Kidney (tissue), 14 donors: ENCODE data around the gene HSPB7. TPM values are rescaled to one million over a fixed set of nuclear protein-coding genes. Genes with fewer than 3 reads are reported as not detected.
A peak's percentile ranks its signal among the peaks of the same experiment; 100 is the strongest.

Source experiments
- DNase-seq, 5 donors: peaks; one replicate each; pipeline ENCODE4 v3.0.0-alpha.2; 2013 to 2020
- FAIRE-seq: peaks from 2 replicates; lab custom pipeline; 2012; peaks lifted over from hg19 to GRCh38; lab: Jason Lieb, UNC
- H3K27ac ChIP-seq, 2 donors: one replicate each; pipeline ENCODE4 v1.7.0; 2013; ENCODE audit warnings: low read depth in 2 of 2, low read length in 2 of 2, inconsistent platforms in 1 of 2
- H3K27me3 ChIP-seq: one replicate; pipeline ENCODE4 v1.7.1; 2013; ENCODE audit warnings: low read length, inconsistent platforms; ENCODE audit not compliant: control insufficient read depth, insufficient read depth
- H3K36me3 ChIP-seq, 3 donors: one replicate each; pipeline versions ENCODE4 v1.7.0 to v1.7.1; 2013; ENCODE audit warnings: low read length in 3 of 3, control low read depth in 1 of 3, inconsistent platforms in 1 of 3; ENCODE audit not compliant: insufficient read depth in 3 of 3, control insufficient read depth in 2 of 3
- H3K4me1 ChIP-seq, 3 donors: one replicate each; pipeline versions ENCODE4 v1.7.0 to v1.7.1; 2013; ENCODE audit warnings: low read length in 3 of 3, inconsistent platforms in 1 of 3, low read depth in 1 of 3; ENCODE audit not compliant: control insufficient read depth in 2 of 3, insufficient read depth in 2 of 3
- H3K4me3 ChIP-seq, 3 donors: one replicate each; pipeline versions ENCODE4 v1.7.0 to v1.8.1; 2013; ENCODE audit warnings: low read length in 3 of 3, control low read depth in 1 of 3, inconsistent platforms in 1 of 3
- H3K9ac ChIP-seq, 3 donors: one replicate each; pipeline versions ENCODE4 v1.7.0 to v1.7.1; 2013; ENCODE audit warnings: low read length in 3 of 3, control low read depth in 1 of 3, inconsistent platforms in 1 of 3
- H3K9me3 ChIP-seq, 3 donors: one replicate each; pipeline versions ENCODE4 v1.7.0 to v1.7.1; 2013; ENCODE audit warnings: low read length in 3 of 3, control low read depth in 1 of 3, inconsistent platforms in 1 of 3; ENCODE audit not compliant: control insufficient read depth in 2 of 3, insufficient read depth in 1 of 3
- intact Hi-C: fragments of 100-400 bp; cut with DNase I; formaldehyde crosslinking; loops from one replicate; pipeline ENCODE4 v1.11.1; 2022
- polyA plus RNA-seq: library from polyadenylated mRNA; stranded (reverse); fragments of 350-450 nt; fragmentation: Illumina TruSeq; extraction: RNeasy Lipid Tissue Mini Kit (QIAGEN cat#74804); gene quantifications from one replicate; pipeline ENCODE4 v1.2.3, GENCODE V29; 2014; ENCODE audit warnings: low read depth, low replicate concordance; ENCODE audit not compliant: insufficient read depth
- total RNA-seq: library from RNA; stranded (reverse); fragmentation: NEBNext Ultra II Directional; extraction: Animal tissue kit (Norgen Biotek cat#: 25700); gene quantifications from one replicate; pipeline ENCODE4 v1.2.1, GENCODE V29; 2021
- TF ChIP-seq, protein P1 (sequence below): IDR thresholded peaks from 3 replicates; pipeline ENCODE4 v1.5.1; 2012; ENCODE audit warnings: mild to moderate bottlenecking, moderate library complexity, borderline replicate concordance; ENCODE audit not compliant: insufficient read depth; ENCODE audit errors: extremely low read depth
- donor health status: control.
- donor health status: control.
- donor health status: control.
- donor health status: control.
- donor health status: control.
- donor health status: DM: yes; HTN: yes; CAD: no.
- donor health status: Normal renal cell carcinoma (clear cell type).

HSPB7 gene
- total and polyA plus RNA-seq, 2 donors from 2014 or later = 17.0 to 29.1 TPM

DNA sequence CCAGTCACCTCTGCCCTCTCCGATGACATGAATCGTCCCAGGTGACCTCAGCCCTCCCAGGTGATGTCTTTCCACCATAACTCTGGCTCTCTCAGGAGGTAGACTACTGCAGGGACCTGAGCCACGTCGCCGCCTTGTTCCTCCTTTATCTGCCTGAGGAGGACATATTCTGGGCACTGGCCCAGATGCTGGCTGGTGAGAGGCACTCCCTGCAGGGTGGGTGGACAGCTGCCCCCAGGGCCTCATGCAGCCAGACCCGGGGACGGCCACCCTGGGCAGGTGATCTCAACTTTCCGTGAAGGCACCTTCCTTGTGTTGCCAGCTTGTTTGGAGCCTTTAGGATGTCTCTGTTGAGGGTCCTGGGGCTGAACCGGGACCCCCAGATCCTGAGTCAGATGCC lies 28.1 kb downstream of the HSPB7 start:
- no peak for DNase-seq
- Histone ChIP-seq H3K36me3 (no peaks in the 10 kb centered on the region), H3K9ac (no peak overlapping the region), H3K4me1 (no peaks in the 10 kb centered on the region), H3K9me3 (no peaks in the 10 kb centered on the region), H3K27ac (no peak overlapping the region), H3K4me3 (no peak overlapping the region), H3K27me3 (no peaks in the 10 kb centered on the region)
- no peak for FAIRE-seq
- TF ChIP-seq, protein P1, sequence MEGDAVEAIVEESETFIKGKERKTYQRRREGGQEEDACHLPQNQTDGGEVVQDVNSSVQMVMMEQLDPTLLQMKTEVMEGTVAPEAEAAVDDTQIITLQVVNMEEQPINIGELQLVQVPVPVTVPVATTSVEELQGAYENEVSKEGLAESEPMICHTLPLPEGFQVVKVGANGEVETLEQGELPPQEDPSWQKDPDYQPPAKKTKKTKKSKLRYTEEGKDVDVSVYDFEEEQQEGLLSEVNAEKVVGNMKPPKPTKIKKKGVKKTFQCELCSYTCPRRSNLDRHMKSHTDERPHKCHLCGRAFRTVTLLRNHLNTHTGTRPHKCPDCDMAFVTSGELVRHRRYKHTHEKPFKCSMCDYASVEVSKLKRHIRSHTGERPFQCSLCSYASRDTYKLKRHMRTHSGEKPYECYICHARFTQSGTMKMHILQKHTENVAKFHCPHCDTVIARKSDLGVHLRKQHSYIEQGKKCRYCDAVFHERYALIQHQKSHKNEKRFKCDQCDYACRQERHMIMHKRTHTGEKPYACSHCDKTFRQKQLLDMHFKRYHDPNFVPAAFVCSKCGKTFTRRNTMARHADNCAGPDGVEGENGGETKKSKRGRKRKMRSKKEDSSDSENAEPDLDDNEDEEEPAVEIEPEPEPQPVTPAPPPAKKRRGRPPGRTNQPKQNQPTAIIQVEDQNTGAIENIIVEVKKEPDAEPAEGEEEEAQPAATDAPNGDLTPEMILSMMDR = no peak
- intact Hi-C loops = loop anchor here (5.0 kb wide), 1 partner anchor 172 kb away; no protein-coding TSS in a partner anchor

DNA sequence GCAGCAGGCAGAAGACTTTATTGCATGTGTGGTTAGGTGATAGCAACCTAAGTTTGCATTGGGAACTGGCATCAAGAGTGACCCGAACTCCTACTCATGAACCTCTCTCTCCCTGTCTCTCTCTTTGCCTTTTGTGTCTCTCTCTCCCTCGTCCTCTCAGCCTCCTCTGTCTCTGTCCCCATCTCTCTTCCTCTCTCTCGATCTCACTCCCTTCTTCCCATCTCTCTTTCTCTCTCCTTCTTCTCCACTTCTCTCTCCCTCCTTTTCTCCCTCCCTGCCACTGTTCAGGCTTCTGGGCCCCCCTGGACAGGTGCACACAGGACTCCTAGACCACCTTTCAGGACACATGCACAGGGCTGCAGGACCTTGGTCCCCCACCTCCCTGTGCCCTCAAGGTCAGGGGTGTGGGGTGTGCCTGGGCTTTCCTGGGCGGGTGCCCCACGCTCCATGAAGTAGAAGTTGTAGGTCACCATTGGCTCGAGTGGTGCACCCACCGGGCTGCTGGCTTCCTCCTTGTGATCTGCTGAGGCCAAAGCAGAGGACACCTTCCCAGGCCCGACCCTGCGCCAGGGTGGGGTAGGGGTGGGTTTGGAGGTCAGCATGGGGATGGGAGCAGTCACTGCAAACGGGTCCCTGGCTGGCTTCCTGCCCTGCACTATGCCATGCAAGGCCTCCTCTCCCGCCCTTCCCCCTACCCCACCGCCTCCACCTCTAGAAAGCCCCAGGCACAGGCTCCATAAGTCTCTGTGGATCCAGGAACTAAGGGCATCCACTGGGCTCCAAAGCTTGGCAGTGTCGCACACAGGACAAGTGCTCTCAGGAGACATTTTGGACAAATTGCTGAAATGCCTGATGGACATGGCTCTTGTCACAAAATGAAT lies 28.7 kb downstream of the HSPB7 start:
- no peak overlapping the region for H3K9ac ChIP-seq
- no peak overlapping the region for H3K27ac ChIP-seq
- H3K9me3 ChIP-seq = no peaks in the 10 kb centered on the region
- no peak for FAIRE-seq
- no peak overlapping the region for H3K4me3 ChIP-seq
- intact Hi-C loops = no loop called here
- TF ChIP-seq, protein P1 = no peak
- no peak for DNase-seq
- H3K4me1 ChIP-seq = no peaks in the 10 kb centered on the region
- H3K36me3 ChIP-seq = no peaks in the 10 kb centered on the region
- no peaks in the 10 kb centered on the region for H3K27me3 ChIP-seq

DNA sequence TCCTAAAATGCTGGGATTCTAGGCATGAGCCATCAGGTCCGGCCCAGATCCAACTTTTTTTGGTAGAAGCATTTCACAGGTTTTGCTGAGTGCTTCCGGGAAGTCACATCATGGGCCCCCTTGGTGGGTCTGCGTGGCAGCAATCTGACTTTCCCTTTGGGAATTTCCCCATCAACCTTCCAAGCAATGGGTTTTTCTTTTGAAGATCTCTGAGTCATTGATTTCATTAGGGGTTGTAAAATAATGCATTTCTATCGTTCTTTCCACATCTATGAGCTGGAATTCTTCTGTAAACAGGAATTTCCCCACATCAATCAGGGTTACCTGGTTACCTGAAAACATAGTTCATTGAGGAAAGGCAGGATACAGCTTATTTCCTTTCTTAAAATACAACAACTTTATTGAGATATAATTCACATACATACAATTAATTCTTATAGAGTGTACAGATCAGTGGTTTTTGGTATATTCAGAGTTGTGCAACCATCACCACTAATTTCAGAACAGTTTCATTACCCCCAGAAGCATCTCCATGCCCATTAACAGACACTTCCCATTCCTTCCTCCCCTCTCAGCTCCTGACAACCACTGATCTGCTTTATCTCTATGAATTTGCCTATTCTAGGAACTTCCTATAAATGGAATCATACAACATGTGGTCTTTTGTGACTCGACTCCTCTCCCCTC lies 32.1 kb downstream of the HSPB7 start:
- Histone ChIP-seq H3K4me3 (no peak overlapping the region), H3K9ac (no peak overlapping the region), H3K27me3 (no peaks in the 10 kb centered on the region), H3K9me3 (no peaks in the 10 kb centered on the region), H3K27ac (no peak overlapping the region), H3K36me3 (no peaks in the 10 kb centered on the region), H3K4me1 (no peaks in the 10 kb centered on the region)
- FAIRE-seq = no peak
- intact Hi-C loops = no loop called here
- TF ChIP-seq, protein P1 = no peak
- DNase-seq = peak in 1 of 5 donors; percentile 55
